GM23338 (cell line): ENCODE data around the gene ZNF184. TPM values are rescaled to one million over a fixed set of nuclear protein-coding genes. Genes with fewer than 3 reads are reported as not detected.

Experiments used
- ATAC-seq: fragments of 200-7000 bp; cut with Tn5 transposase; 3 replicates; pipeline ENCODE4 v1.9.1; 2020
- DNase-seq: peaks from one replicate; pipeline ENCODE4 v3.0.0-alpha.2; 2015; ENCODE audit warnings: low spot score
- H2AFZ ChIP-seq: fragments of 200-600 bp; sonication (generic); 2 replicates; pipeline ENCODE4 v1.8.0; 2016; ENCODE audit warnings: antibody characterized with exemption, mild to moderate bottlenecking, moderate library complexity
- H3F3A ChIP-seq: fragments of 200-600 bp; sonication (generic); replicated peaks from 2 replicates; pipeline ENCODE4 v1.8.0; 2017; ENCODE audit warnings: antibody characterized with exemption, mixed run types, low read depth
- H3K27ac ChIP-seq: fragments of 200-600 bp; sonication (generic); 2 replicates; pipeline ENCODE4 v1.6.1; 2016; ENCODE audit warnings: low read depth
- H3K27me3 ChIP-seq: fragments of 200-600 bp; sonication (generic); 2 replicates; pipeline ENCODE4 v1.8.0; 2016; ENCODE audit warnings: mild to moderate bottlenecking, mixed run types, moderate library complexity; ENCODE audit not compliant: insufficient read depth
- H3K36me3 ChIP-seq: fragments of 200-600 bp; sonication (generic); 2 replicates; pipeline ENCODE4 v1.8.0; 2016; ENCODE audit warnings: mild to moderate bottlenecking; ENCODE audit not compliant: insufficient read depth
- H3K4me1 ChIP-seq: fragments of 200-600 bp; sonication (generic); 2 replicates; pipeline ENCODE4 v1.8.0; 2016; ENCODE audit warnings: mild to moderate bottlenecking, moderate library complexity; ENCODE audit not compliant: insufficient read depth
- H3K4me2 ChIP-seq: fragments of 200-600 bp; sonication (generic); 2 replicates; pipeline ENCODE4 v1.7.1; 2017; ENCODE audit warnings: mixed run types
- H3K4me3 ChIP-seq: fragments of 200-600 bp; sonication (generic); 2 replicates; pipeline ENCODE4 v1.6.1; 2016; ENCODE audit warnings: mixed run types
- H3K79me2 ChIP-seq: fragments of 200-600 bp; sonication (generic); replicated peaks from 2 replicates; pipeline ENCODE4 v1.8.0; 2017; ENCODE audit warnings: mild to moderate bottlenecking; ENCODE audit not compliant: insufficient read depth
- H3K9me2 ChIP-seq: fragments of 200-600 bp; sonication (generic); 2 replicates; pipeline ENCODE4 v1.8.0; 2017; ENCODE audit not compliant: insufficient read depth
- H4K20me1 ChIP-seq: fragments of 200-600 bp; sonication (generic); replicated peaks from 2 replicates; pipeline ENCODE4 v1.8.0; 2017; ENCODE audit warnings: mild to moderate bottlenecking; ENCODE audit not compliant: insufficient read depth
- H3K27ac Mint-ChIP-seq: 2 replicates; pipeline ENCODE4 v1.8.0; 2020; ENCODE audit warnings: inconsistent platforms, mild to moderate bottlenecking, moderate library complexity, mixed read lengths
- H3K27me3 Mint-ChIP-seq: 3 replicates; pipeline ENCODE4 v1.8.0; 2022; ENCODE audit warnings: low read depth, mild to moderate bottlenecking, moderate library complexity, mixed read lengths, inconsistent platforms; ENCODE audit not compliant: insufficient read depth, poor library complexity
- H3K36me3 Mint-ChIP-seq: 3 replicates; pipeline ENCODE4 v1.8.0; 2021; ENCODE audit warnings: low read depth, mild to moderate bottlenecking, inconsistent platforms, moderate library complexity, mixed read lengths
- H3K4me1 Mint-ChIP-seq: 3 replicates; pipeline ENCODE4 v1.8.0; 2020; ENCODE audit warnings: mild to moderate bottlenecking, inconsistent platforms, mixed read lengths
- H3K4me3 Mint-ChIP-seq: 3 replicates; pipeline ENCODE4 v1.8.0; 2021; ENCODE audit warnings: moderate library complexity, mild to moderate bottlenecking, inconsistent platforms, mixed read lengths
- H3K9me3 Mint-ChIP-seq: 3 replicates; pipeline ENCODE4 v1.8.0; 2020; ENCODE audit warnings: moderate library complexity, mild to moderate bottlenecking, inconsistent platforms, mixed read lengths
- CREB1 ChIP-seq: fragments of 250-450 bp; sonication (Bioruptor Pico); IDR thresholded peaks from 2 replicates; pipeline ENCODE4 v1.5.0; 2020; ENCODE audit warnings: low read depth, mild to moderate bottlenecking, moderate library complexity
- CTCF ChIP-seq, 2 experiments: fragments of 200-600 bp in 1 of 2; sonication (generic) in 1 of 2; conservative IDR thresholded peaks; 2 replicates each; pipeline versions ENCODE4 v1.5.1 to v1.6.1; 2016 to 2017; ENCODE audit warnings: antibody characterized with exemption in 2 of 2, low read depth in 2 of 2, mild to moderate bottlenecking in 2 of 2, moderate library complexity in 1 of 2
- ETS1 ChIP-seq: IDR thresholded peaks from 2 replicates; pipeline ENCODE4 v1.6.1; 2016; ENCODE audit warnings: antibody characterized with exemption
- EZH2 ChIP-seq: fragments of 200-600 bp; sonication (generic); IDR thresholded peaks from one replicate; pipeline ENCODE4 v1.8.0; 2017; ENCODE audit warnings: antibody characterized with exemption, mild to moderate bottlenecking, low read depth; ENCODE audit not compliant: unreplicated experiment
- JUNB ChIP-seq: IDR thresholded peaks from one replicate; pipeline ENCODE4 v1.6.1; 2016; ENCODE audit warnings: antibody characterized with exemption; ENCODE audit not compliant: unreplicated experiment
- NANOG ChIP-seq: IDR thresholded peaks from 2 replicates; pipeline ENCODE4 v1.6.1; 2016; ENCODE audit warnings: antibody characterized with exemption, borderline replicate concordance
- POLR2AphosphoS5 ChIP-seq: IDR thresholded peaks from 2 replicates; pipeline ENCODE4 v1.6.1; 2016; ENCODE audit warnings: antibody characterized with exemption, low read depth
- REST ChIP-seq: IDR thresholded peaks from one replicate; pipeline ENCODE4 v1.6.1; 2018; ENCODE audit warnings: antibody characterized with exemption; ENCODE audit not compliant: unreplicated experiment
- STAT1 ChIP-seq: IDR thresholded peaks from one replicate; pipeline ENCODE4 v1.6.1; 2016; ENCODE audit warnings: antibody characterized with exemption; ENCODE audit not compliant: unreplicated experiment
- ZNF114 ChIP-seq: fragments of 250-450 bp; sonication (Bioruptor Pico); IDR thresholded peaks from 2 replicates; pipeline ENCODE4 v1.5.0; 2020; ENCODE audit warnings: mild to moderate bottlenecking, moderate library complexity
- ZNF462 ChIP-seq: fragments of 250-450 bp; sonication (Bioruptor Pico); IDR thresholded peaks from 2 replicates; pipeline ENCODE4 v1.5.0; 2020; ENCODE audit warnings: mild to moderate bottlenecking, moderate library complexity
- polyA plus RNA-seq: library from polyadenylated mRNA; unstranded; fragments of >200 nt; fragmentation: Nextera tagmentation; extraction: Ambion mirVana; gene quantifications from 2 replicates; pipeline ENCODE4 v1.2.1, GENCODE V29; 2016
- total RNA-seq: library from RNA; depleted of rRNA; stranded (reverse); fragments of >200 nt; shearing (Covaris generic); gene quantifications from 2 replicates; pipeline ENCODE4 v1.2.3, GENCODE V29; 2014

The ZNF184 gene
- total and polyA plus RNA-seq, 2 experiments from 2014 or later = 6.0 to 10.6 TPM

- Mint-ChIP-seq H3K27ac (no peak overlapping the region), H3K36me3 (no peaks in the 10 kb centered on the region; the same call in 2 of the 3 replicates), H3K9me3 (no peaks in the 10 kb centered on the region; the same call in 2 of the 3 replicates), H3K4me1 (peaks cover 4% of the 10 kb centered on the region), H3K4me3 (peak overlapping the region; percentile 87), H3K27me3 (peaks cover 24% of the 10 kb centered on the region)
- ATAC-seq (peak; percentile 28), DNase-seq (no peak)
- H2AFZ ChIP-seq = peak overlapping the region; percentile 85
- H3K4me1 ChIP-seq = peaks cover 5% of the 10 kb centered on the region; the same call in 1 of the 2 replicates
- H3K9me2 ChIP-seq = no peaks in the 10 kb centered on the region
- H3K4me3 ChIP-seq = peak overlapping the region; percentile 74
- H3K79me2 ChIP-seq = no peaks in the 10 kb centered on the region
- TF ChIP-seq JUNB (no peak), STAT1 (no peak), CREB1 (CRISPR knock-in tag) (no peak), POLR2AphosphoS5 (no peak), ZNF462 (CRISPR knock-in tag) (no peak), ETS1 (no peak), EZH2 (no peak), CTCF (conservative IDR thresholded peaks at IDR 0.05; ENCODE audit: low read depth in 2 of 2) (no peak), ZNF114 (CRISPR knock-in tag) (no peak), REST (no peak), NANOG (no peak)
- no peak overlapping the region for H3K27ac ChIP-seq
- H4K20me1 ChIP-seq = no peaks in the 10 kb centered on the region
- peaks cover 43% of the 10 kb centered on the region for H3K27me3 ChIP-seq
- no peaks in the 10 kb centered on the region for H3K36me3 ChIP-seq
- no peaks in the 10 kb centered on the region for H3F3A ChIP-seq
- H3K4me2 ChIP-seq = peak overlapping the region; percentile 78
Observed at GRCh38 chr6:27517928-27518787, 45.3 kb upstream of the ZNF184 start.
